Activated CD4-positive, alpha-beta T cell treated with anti-CD3 and anti-CD28 coated beads, Interleukin-2, amount 50 U/mL, for 16 hours (primary cell): ENCODE results near the gene OR5B21.

Experiments
- DNase-seq: peaks from one replicate; pipeline ENCODE4 v3.0.0-alpha.2; 2020

The OR5B21 gene

DNA sequence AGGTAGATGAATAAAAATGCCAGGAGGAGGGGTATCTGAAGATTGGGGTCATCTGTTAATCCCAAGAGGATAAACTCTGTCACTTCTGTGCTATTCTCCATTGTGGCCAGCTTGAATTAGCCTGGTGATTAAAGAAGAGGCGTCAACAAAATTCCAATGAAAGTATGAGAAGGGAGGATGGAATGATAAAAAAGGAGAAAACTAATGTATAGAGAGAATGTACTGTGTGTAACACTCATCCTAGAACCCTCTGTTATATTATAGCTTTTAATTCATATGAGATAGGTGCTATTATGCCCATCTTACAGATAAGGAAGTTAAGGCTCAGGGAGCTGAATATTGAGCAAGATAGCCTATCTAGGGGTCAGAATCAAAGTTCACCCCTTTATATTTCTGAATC is at the start of gene OR5B21:
Gene OR5B21, minus strand, starts transcription at position 101 of the 400 bp plus-strand sequence. Its CDS starts 0 bp downstream, at position 101.
- DNase-seq = no peak

DNA sequence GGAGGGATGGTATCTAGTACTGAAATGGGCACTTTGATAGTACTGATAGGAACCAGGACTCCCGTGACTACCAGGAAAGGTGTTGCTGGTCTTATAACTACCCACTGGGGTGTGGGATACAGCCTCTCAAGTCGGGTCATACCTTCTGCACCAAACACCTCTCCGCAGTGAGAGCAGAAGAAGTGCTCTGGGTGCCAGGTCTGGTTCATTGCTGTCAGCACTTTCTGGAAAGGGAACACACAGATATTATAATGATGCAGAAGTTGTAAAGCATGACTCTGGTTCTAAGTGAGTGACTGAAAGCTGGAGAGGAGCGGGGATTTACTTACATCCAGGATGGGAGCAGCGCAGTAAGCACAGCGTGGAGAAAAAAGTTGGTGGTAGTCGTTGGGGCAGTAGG is 41.7 kb upstream of the OR5B21 start:
- no peak for DNase-seq

DNA sequence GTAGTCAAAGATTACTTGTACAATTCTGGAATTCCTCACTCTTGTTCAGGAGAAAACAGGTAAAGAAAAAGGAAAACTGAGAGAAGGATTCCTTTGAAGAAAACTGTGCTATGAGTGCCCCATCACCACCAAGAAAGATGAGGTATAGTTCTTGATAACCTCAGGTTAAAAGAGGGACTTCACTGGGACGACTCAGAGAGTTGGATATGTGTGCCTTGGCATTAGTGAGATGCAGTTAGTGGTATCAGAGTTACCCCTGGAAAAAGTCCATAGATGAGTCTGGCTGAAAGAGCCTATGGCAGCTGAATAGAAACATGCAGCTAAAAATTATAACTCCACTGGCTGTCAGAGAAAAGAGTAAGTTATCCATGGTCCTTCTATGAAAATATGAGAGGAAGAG is 38.9 kb upstream of the OR5B21 start:
- no peak for DNase-seq

DNA sequence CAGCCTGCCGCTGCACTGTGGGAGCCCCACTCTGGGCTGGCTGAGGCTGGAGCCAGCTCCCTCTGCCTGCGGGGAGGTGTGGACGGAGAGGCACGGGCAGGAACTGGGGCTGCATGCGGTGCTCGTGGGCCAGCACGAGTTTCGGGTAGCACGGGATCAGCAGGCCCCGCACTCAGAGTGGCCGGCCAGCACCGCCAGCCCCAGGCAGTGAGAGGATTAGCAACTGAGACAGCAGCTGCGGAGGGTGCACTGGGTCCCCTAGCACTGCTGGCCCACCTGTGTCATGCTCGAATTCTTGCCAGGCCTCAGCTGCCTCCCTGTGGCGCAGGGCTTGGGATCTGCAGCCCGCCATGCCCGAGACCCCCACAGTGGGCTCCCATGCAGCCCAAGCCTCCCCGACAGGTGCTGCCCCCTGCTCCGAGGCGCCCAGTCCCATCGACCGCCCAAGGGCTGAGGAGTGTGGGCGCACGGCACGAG is 24.0 kb upstream of the OR5B21 start:
- DNase-seq = no peak

DNA sequence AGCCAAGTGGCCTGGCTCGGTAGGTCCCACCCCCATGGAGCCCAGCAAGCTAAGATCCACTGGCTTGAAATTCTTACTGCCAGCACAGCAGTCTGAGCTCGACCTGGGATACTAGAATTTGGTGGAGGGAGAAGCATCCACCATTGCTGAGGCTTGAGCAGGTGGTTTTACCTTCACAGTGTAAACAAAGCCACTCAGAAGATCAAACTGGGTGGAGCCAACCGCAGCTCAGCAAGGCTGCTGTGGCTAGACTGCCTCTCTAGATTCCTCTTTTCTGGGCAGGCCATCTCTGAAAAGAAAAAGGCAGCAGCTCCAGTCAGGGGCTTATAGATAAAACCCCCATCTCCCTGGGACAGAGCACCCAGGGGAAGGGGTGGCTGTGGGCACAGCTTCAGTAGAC is 22.3 kb upstream of the OR5B21 start:
- no peak for DNase-seq

DNA sequence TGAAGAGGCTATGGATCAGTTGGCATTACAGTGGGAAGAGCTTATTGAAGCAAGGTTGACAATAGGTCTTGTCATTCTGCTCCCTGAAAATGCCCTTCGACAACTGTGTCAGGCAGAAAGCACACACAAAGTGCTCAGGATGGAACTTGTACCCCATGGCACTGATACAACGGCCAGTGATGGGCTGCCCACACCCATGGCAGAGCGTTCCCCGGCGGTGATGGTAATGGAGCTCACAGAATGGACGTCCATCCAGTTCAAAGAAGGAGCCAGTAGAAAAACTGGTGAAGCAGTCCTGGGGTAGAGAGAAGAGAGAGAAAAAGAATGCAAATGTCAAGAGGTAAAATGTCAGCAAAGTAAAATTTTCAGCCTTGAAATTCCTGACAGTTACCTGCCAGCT is 19.5 kb upstream of the OR5B21 start:
- DNase-seq = no peak

DNA sequence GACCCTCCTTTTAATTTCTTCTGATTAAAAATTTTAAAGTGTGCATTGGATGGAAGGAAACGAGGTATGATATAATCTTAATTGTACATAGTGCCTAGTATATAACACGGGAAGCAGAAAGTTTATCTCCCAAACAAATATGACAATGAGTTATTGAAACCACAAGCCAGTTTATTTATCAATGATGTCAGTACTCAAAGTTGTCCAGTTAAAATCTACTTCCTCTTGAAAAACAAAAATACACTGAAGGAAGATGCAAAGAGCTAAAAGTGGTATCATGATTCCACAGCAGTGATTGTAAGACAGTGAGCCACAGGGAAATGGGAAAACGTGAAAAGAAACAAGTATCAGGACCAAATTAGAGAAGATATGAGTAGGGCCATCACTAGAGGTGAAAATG is 18.8 kb upstream of the OR5B21 start:
- DNase-seq = no peak

DNA sequence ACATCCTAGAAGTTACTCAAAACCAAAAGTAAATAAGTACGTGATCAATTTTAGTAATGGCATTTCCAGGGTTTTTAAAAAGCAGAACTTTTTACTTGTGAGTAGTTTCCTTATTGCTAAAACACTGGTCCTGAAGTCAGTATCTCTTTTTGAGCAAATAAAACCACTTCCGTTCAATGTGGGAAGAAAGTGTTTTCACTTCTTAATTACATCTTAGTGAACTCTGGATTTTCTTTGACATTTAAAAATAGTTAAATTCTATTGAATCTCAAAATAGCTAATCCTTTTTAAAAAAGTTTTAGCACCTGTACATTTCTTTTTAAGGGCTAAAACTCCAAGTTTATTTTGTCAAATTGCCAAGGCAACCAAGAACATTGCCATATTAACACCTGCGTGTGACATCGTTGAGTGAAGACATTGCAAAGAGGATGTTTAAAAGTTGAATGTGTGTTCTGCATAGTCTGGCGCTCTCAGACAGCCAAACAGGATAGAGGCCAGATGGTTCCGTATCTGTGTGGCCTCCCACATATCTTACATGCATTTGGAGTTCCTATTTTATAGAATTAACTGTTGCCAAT is 17.2 kb upstream of the OR5B21 start:
- DNase-seq = peak; percentile 80

DNA sequence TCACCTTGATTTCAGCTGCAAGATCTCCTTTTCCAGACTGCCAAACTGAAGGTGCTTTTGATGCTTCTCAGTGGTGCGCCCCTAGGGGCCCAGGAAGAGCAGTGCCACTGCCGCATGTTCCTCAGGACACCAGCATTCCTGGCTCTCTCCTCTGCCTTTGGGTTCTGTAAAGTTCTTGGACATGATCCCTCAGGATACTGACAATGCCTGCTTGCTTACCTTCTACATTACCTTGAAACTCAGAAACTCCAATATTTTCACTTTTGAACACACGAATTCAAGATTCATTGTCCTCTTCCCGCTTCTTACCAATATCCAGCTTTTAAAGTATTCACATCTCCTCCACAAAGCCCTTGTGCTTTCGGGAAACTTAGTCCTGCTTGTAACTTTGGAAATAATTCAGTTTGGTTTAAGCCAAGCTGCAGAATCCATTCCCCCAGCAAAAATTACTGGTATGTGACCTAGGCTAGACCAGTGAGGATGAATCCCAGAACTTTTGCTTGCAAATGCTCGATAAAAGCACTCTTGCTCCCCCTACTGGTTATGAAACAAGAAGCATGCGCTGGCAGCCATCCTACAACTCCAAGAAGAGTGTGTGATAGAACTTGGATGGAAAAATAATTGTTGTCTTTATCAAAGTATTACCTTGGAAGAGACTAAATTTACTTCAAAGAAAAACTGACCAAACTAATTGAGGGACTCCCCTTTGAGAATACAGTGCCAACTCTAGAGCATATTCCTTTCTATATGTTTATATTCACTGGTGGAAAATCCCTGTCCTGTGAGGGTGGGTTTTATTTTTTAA is 16.5 kb upstream of the OR5B21 start:
- DNase-seq = peak; percentile 64

DNA sequence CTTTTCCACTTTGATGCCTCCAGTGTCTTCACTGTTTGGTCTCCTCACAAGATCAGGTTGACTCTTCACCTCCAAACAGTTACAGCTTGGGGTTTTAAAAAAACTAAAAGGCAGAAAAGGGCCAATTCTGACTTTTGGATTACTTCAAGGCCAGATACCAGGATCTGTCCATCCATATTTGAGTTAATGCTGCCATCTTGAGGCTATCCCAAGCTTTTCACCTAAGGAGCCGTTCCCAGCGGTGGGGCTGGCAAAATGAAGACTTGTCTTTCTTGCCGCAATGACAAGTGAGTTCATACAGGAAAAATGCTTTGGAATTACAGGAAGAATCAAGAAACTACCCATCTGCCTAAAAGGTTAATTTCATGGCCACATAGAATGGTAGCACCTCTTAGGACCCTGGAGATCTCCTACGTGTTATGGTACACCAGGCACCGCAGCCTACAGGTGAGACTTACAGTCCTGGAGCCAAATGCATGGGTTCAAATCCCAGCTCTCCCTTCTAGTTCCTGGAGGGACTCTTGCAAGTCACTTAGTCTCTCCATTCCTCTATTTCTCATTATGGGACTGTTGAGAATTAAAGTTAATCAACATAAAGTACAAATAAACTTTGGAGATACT is 6.0 kb upstream of the OR5B21 start:
- DNase-seq = peak; percentile 8

DNA sequence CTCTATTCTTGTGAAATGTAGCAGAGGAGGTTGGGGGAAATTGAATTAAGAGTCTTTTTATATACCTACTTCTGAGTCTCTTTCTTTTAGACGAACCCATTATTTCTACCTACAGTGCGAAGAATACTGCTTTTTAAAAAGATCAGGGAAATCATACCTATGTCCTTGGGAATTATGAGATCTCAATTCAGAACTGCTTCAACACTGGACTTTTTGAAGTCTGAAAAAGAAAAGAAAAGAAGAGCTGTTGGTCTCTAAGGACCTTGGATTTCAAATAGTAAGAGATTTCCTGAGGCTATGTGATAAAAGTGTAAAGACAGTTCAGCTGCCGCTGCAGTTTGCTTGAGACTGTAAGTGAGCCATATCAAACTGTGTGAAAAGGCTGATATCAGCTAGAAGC is 3.7 kb upstream of the OR5B21 start:
- DNase-seq = no peak

DNA sequence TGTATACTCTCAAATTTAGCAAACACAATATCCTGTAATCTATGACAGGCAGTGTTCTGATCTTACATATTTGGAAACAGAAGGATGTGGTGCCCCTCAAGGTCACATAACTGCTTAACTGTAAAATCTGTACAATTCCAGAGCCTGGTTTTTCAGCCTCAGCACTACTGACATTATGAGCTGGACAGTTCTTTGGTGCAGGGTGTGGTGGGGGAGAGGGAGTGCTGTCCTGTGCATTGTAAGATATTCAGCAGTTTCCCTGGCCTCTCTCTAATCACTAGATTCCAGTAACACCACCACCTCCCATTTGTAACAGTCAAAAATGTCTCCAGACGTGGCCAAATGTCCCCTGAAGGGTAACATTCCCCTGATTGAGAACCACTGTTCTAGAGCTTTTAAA is 1.8 kb upstream of the OR5B21 start:
- no peak for DNase-seq

DNA sequence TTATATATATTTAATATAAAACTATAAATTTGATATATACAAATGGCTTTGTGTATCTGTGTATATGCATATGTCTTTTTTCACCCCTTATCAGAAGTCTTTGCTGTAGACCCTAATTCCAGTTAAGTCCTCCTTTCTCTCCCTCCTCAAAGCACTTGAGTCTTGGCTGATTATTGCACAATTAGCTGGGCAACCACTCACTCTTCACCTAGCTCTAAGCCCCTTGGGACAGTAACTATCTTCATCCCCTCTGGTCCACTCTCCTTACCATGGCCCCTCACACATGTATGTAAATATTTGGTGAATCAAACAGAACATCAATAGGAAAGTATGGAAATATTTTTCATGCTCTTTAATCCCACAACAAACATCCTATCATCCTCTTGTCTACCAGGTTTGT is 909 bp upstream of the OR5B21 start:
- no peak for DNase-seq

DNA sequence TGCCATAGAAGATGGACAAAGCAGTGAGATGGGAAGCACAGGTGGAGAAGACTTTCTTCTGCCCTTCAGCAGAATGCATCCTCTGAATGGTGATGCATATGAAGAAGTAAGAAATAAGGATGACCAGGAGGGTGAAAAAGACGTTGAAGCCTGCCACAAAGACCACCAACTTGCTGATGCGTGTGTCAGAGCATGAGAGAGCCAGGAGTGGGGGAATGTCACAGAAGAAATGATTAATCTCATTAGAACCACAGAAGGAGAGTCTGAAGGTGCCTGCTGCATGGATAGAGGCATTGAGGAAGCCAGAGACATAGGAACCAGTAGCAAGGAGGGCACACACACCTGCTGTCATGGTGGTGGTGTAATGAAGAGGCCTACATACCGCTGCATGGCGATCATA is 550 bp downstream of the OR5B21 start:
- DNase-seq = no peak

DNA sequence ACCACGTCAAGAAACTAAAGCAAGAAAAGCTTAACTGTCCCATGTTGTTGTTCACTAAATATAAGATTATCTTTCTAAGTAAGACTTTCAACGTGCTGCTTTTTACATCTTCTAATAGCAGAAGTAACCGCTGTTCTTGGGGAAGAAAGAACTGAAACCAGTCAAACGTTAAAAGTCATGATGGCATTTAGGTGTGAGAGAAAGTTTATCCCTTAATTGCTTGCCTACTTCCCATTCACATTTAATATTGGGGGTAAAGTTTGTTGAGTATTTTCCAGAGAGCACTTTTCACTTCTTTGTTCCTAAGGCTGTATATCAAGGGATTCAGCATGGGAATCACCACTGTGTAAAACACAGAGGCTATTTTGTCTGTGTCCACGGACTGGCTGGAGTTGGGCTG is 970 bp downstream of the OR5B21 start:
- no peak for DNase-seq

DNA sequence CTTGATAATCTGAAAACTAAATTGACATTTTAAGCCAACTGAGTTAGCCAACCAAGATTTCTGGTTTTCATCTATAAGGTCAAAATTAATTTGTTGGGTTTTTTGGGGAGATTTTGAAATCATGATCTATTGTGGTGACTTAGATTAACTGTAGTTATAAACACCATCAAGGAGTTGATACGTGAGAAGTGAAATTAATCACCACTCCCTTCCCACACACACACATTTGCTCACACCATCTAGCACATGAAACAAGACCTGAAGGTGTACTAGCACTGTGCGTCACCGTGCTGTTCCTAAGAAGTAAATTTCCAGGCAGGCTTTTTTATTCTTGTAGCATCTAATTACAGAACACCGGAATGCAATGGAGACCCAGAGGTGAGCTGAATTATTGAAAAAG is 2.1 kb downstream of the OR5B21 start:
- DNase-seq = peak; percentile 3

DNA sequence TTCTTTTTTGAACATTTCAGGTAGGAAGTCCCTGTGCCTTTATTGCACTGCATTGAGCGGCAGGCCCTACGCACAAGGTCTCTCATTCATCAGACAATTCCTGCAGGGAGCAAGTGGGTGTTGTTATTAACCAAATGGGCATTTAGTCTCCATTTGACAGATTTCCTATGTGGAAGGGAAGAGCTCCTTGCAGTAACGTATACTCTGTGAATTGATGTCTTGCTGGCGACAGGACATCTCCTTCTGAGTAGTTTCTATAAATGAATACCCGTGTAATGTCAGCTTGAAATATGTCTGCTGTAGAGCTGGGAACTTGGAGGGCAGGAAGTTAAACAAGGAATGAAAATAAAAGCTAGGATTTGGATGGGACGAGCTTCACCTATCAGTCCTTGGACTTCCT is 3.7 kb downstream of the OR5B21 start:
- no peak for DNase-seq

DNA sequence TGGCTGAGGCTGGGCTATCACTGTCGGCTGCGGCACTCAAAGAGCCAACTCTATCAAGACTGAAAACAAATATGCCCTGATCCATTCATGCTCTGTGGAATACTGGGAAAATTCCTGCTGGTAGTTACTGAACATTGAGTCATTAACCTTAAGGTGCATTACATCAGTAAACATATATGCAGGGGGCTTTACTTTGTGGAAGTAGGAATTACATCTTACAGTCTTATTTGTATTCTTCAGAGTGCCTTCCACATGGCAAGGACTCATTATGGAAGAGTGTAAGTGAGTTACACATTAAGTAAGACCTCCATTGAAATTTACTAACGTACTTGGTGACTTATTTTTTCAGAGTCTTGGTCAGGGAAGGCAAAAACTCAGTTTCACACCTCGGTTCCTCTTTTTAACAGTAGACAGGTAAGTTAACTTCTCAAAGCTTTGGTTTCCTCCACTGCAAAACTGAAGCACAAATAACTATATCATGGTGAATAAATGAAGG is 4.5 kb downstream of the OR5B21 start:
- DNase-seq = no peak

DNA sequence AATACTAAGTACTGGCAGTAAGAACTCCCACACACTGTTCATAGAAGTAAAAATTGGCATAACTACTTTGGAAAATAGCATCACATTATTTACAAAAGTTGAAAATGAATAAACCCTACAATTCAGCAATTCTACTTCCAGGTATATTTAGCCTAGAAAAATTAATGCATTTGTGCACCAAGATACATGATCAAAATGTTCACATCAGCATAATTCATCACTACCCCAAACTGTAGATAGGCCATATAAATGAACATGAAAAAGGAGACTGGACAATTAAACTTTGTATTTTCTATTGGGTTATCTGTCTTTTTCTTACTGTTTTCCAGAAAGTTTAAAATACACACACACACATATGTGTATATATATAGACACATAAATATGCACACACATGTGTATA is 5.9 kb downstream of the OR5B21 start:
- DNase-seq = no peak

DNA sequence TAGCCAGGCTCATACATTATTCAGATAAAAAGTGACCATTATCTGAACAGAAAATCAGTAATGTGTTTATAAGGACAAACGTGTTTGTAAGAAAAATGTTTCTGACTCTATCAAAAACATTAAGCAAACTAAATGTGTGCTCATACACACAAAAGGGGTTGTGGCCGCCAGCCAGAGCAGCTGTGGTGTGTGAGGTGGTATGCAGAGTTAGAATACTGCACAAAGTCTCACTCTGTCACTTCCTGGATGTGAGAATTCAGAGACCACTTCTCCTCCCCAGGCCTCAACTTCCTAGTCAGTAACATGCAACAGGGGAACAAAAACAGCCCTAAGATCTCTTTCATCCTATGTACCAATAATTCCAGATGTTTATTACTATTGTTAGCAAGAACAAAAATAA is 9.4 kb downstream of the OR5B21 start:
- no peak for DNase-seq

DNA sequence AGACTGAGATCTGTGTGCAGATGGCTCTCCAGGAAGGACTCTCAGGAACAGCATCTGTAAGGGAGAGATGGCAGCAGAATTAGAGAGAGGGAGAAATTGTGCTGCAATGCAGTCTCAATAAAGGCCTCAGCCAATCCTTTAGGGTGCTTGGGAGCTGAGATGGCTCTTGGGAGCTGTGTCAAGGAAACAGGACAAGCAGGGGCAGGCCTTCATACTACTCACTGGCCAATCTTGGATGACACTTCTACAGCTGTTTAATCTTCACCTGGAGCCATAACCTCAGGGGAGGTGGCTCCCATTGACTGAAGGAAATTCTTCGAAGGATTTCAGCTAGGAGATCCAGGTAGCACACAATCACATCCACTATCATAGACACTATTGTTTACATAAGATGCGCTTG is 10.0 kb downstream of the OR5B21 start:
- no peak for DNase-seq

DNA sequence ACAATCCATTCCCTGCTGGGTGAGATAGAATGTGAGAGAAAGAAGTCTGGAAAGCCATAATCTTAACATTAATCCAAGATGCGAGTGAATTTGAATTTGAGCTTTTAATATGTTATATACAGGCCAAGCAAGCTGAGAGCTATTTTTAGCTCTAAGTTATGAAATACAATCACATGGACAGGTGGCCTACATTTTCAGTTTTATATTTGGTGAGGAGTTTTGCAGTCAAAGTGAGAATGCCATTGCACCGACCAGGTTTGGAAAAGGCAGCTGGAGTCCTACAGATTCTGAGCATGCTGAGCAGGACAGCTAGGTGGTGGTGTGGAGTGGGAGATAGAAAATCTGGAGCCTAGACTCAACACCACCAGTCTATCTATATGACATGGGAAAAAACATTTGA is 12.0 kb downstream of the OR5B21 start:
- no peak for DNase-seq

DNA sequence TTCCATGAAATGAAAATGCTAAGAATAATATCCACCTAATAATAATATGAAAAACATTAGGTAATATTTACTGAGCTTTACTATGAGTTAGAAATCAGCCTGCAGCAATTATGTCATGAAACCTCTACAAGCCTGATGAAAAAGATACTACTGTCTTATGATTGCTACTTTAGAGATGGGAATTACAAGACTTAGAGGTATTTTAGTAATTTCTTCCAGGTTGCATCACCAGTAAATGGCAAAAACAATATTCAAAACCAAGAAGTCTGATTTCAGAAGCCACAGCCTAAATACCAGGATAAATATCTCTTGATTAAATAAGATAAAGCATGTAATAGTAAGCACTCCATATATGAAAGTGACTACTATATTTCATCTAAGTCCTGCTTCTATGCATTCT is 13.8 kb downstream of the OR5B21 start:
- no peak for DNase-seq

DNA sequence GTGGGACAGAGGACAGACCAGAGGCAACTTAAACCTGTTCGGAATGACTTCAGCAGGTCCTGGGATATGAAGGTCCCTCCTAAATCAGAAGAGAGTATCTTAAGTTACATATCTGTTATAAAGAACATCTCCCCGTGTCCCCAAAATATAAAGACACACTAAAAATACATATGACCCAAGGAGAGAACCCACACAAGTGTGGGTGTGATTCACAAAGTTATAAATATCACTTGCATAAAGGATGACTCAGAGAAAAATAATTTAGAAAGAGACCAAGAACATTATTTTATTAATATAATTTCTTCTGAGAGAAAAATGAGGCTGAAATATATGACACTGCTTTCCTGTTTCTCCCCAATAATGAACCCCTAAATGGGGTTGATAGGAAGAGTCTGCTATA is 14.2 kb downstream of the OR5B21 start:
- no peak for DNase-seq
